Subcutaneous abdominal adipose tissue (tissue), 5 donors: Measurements from ENCODE around the gene RASA3.
A peak's percentile ranks its signal among the peaks of the same experiment; 100 is the strongest.
"Not testable (repeated sequence)": the region's sequence is repeated elsewhere in the genome, so short reads cannot be mapped to it uniquely, and the experiment has no call there.

ENCODE experiments used
- H3K27ac ChIP-seq: one replicate; pipeline ENCODE4 v1.7.0; 2013; ENCODE audit warnings: low read depth, mild to moderate bottlenecking, inconsistent platforms, low read length, moderate library complexity
- H3K27me3 ChIP-seq, 5 donors: one replicate each; pipeline ENCODE4 v1.7.0; 2013; ENCODE audit warnings: low read length in 5 of 5, inconsistent platforms in 1 of 5; ENCODE audit not compliant: control insufficient read depth in 5 of 5, insufficient read depth in 4 of 5
- H3K36me3 ChIP-seq, 5 donors: one replicate each; pipeline ENCODE4 v1.7.0; 2013; ENCODE audit warnings: low read length in 5 of 5; ENCODE audit not compliant: control insufficient read depth in 5 of 5, insufficient read depth in 5 of 5
- H3K4me1 ChIP-seq, 5 donors: one replicate each; pipeline ENCODE4 v1.7.0; 2013; ENCODE audit warnings: low read length in 5 of 5, mild to moderate bottlenecking in 3 of 5, moderate library complexity in 1 of 5; ENCODE audit not compliant: control insufficient read depth in 5 of 5, insufficient read depth in 5 of 5
- H3K4me3 ChIP-seq, 5 donors: one replicate each; pipeline ENCODE4 v1.7.0; 2013; ENCODE audit warnings: low read length in 5 of 5, low read depth in 1 of 5
- H3K9ac ChIP-seq, 5 donors: one replicate each; pipeline ENCODE4 v1.7.0; 2013; ENCODE audit warnings: low read length in 5 of 5, mild to moderate bottlenecking in 4 of 5, moderate library complexity in 3 of 5
- H3K9me3 ChIP-seq, 5 donors: one replicate each; pipeline ENCODE4 v1.7.0; 2013; ENCODE audit warnings: low read length in 5 of 5; ENCODE audit not compliant: control insufficient read depth in 5 of 5
- donor health status: healthy.
- donor health status: healthy.
- donor health status: healthy.
- donor health status: healthy.
- donor health status: healthy.

The RASA3 gene

GRCh38 chr13:114103801-114104654 lies 28.4 kb downstream of the RASA3 start:
- Histone ChIP-seq H3K36me3 (peaks cover 0 to 10% (median 4%) of the 10 kb centered on the region in 5 donors), H3K4me3 (no peak overlapping the region), H3K9ac (no peak overlapping the region), H3K27ac (no peak overlapping the region), H3K9me3 (no peaks in the 10 kb centered on the region), H3K4me1 (peaks cover 0 to 41% (median 26%) of the 10 kb centered on the region in 5 donors), H3K27me3 (no peaks in the 10 kb centered on the region)

GRCh38 chr13:114103289-114103621 lies 29.2 kb downstream of the RASA3 start:
- not testable (repeated sequence) for H3K27ac ChIP-seq, H3K27me3 ChIP-seq
- H3K4me1 ChIP-seq = peaks cover 0 to 47% (median 30%) of the 10 kb centered on the region in 5 donors

GRCh38 chr13:114102521-114103288 lies 29.7 kb downstream of the RASA3 start:
- no peak overlapping the region for H3K9ac ChIP-seq

More at GRCh38 chr13:114103289-114103621, 29.2 kb downstream of the RASA3 start:
- H3K9ac ChIP-seq, H3K9me3 ChIP-seq, H3K36me3 ChIP-seq, H3K4me3 ChIP-seq: not testable (repeated sequence)

GRCh38 chr13:114102131-114102520 lies 30.3 kb downstream of the RASA3 start:
- peaks cover 0 to 48% (median 26%) of the 10 kb centered on the region in 5 donors for H3K4me1 ChIP-seq
- no peak overlapping the region for H3K4me3 ChIP-seq
- no peaks in the 10 kb centered on the region for H3K27me3 ChIP-seq
- no peaks in the 10 kb centered on the region for H3K9me3 ChIP-seq
- H3K9ac ChIP-seq = no peak overlapping the region
- peak overlapping the region; percentile 77 for H3K27ac ChIP-seq
- peaks cover 0 to 4% (median 3%) of the 10 kb centered on the region in 5 donors for H3K36me3 ChIP-seq

More at GRCh38 chr13:114102521-114103288, 29.7 kb downstream of the RASA3 start:
- Histone ChIP-seq H3K9me3 (no peaks in the 10 kb centered on the region), H3K36me3 (peaks cover 0 to 4% (median 4%) of the 10 kb centered on the region in 5 donors), H3K27ac (no peak overlapping the region), H3K27me3 (no peaks in the 10 kb centered on the region), H3K4me1 (peaks cover 0 to 49% (median 30%) of the 10 kb centered on the region in 5 donors), H3K4me3 (no peak overlapping the region)

GRCh38 chr13:114101358-114102130 lies 30.9 kb downstream of the RASA3 start:
- Histone ChIP-seq H3K9me3 (no peaks in the 10 kb centered on the region), H3K4me1 (peaks cover 0 to 50% (median 30%) of the 10 kb centered on the region in 5 donors), H3K9ac (peak overlapping the region in 1 of 5 donors; percentile 41), H3K36me3 (no peaks in the 10 kb centered on the region), H3K27ac (peak overlapping the region; percentile 77), H3K27me3 (no peaks in the 10 kb centered on the region), H3K4me3 (no peak overlapping the region)

- no peaks in the 10 kb centered on the region for H3K36me3 ChIP-seq
- peak overlapping the region in 1 of 5 donors; percentile 41 for H3K9ac ChIP-seq
- H3K4me1 ChIP-seq = peaks cover 0 to 53% (median 36%) of the 10 kb centered on the region in 5 donors
- no peak overlapping the region for H3K4me3 ChIP-seq
- peak overlapping the region; percentile 77 for H3K27ac ChIP-seq
- H3K27me3 ChIP-seq = no peaks in the 10 kb centered on the region
- no peaks in the 10 kb centered on the region for H3K9me3 ChIP-seq
These were observed 31.7 kb downstream of the RASA3 start for GRCh38 chr13:114100446-114101357.

- Histone ChIP-seq H3K9ac (no peak overlapping the region), H3K4me3 (no peak overlapping the region), H3K27ac (peak overlapping the region; percentile 77), H3K36me3 (no peaks in the 10 kb centered on the region), H3K4me1 (peaks cover 0 to 46% (median 33%) of the 10 kb centered on the region in 5 donors), H3K9me3 (no peaks in the 10 kb centered on the region), H3K27me3 (no peaks in the 10 kb centered on the region)
These were observed 32.4 kb downstream of the RASA3 start for GRCh38 chr13:114099918-114100445.

- H3K27ac ChIP-seq = peak overlapping the region; percentile 65
- no peak overlapping the region for H3K4me3 ChIP-seq
- no peaks in the 10 kb centered on the region for H3K36me3 ChIP-seq
- H3K9ac ChIP-seq = no peak overlapping the region
- H3K4me1 ChIP-seq = peaks cover 0 to 45% (median 33%) of the 10 kb centered on the region in 5 donors
- H3K9me3 ChIP-seq = no peaks in the 10 kb centered on the region
- no peaks in the 10 kb centered on the region for H3K27me3 ChIP-seq
These were observed 33.2 kb downstream of the RASA3 start for GRCh38 chr13:114099191-114099590.

GRCh38 chr13:114098689-114099056 lies 33.8 kb downstream of the RASA3 start:
- H3K4me3 ChIP-seq = not testable (repeated sequence)
- Histone ChIP-seq H3K9ac (peak overlapping the region in 2 of 5 donors; percentile 23 to 54), H3K27ac (peak overlapping the region; percentile 65)

More at GRCh38 chr13:114098689-114099056, 33.8 kb downstream of the RASA3 start:
- not testable (repeated sequence) for H3K36me3 ChIP-seq, H3K27me3 ChIP-seq, H3K9me3 ChIP-seq
- H3K4me1 ChIP-seq = peaks cover 0 to 45% (median 33%) of the 10 kb centered on the region in 5 donors
